Erythroblast (primary cell): ENCODE results near the gene ZNF407.

Experiments used
- GATA1 ChIP-seq: IDR thresholded peaks from 2 replicates; pipeline ENCODE4 v1.6.1; 2011; ENCODE audit warnings: low read depth, mild to moderate bottlenecking, control low read depth, low read length, moderate library complexity
- POLR2A ChIP-seq: IDR thresholded peaks from 2 replicates; pipeline ENCODE4 v1.6.1; 2011; ENCODE audit warnings: mild to moderate bottlenecking, low read length

- no peak for TF ChIP-seq POLR2A
- no peak for TF ChIP-seq GATA1
These were observed 33.1 kb downstream of the ZNF407 start for GRCh38 chr18:74630804-74631203.
